ENCODE data around the gene BASP1.
A peak's percentile ranks its signal among the peaks of the same experiment; 100 is the strongest.
"Not testable (repeated sequence)": the region's sequence is repeated elsewhere in the genome, so short reads cannot be mapped to it uniquely, and the experiment has no call there.

BASP1 gene

DNA sequence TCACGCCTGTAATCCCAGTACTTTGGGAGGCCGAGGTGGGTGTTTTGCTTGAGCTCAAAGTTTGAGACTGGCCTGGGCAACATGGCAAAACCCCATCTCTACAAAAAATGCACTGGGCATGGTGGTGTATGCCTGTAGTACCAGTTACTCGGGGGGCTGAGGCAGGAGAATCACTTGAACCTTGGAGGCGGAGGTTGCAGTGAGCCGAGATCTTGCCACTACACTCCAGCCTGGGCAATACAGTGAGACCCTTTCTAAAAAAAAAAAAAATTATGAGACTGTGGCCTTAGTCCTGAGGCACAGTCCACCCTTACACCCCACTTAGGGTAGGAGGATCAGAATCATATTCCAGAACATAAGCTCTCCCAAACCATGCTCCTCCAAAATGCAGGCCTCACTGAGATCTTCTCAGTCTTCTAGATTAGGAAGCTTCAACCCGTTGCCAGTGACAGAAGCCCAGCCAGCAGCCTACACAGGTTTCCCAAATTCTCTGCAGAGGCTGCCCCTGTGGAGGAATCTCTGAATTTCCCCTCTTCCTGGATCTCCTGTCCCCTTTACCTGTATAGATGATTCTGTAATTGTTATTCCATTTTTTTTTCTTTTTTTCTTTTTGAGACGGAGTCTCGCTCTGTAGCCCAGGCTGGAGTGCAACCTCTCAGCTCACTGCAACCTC is 77.3 kb downstream of the BASP1 start:
- no peak for DNase-seq

- no peak for DNase-seq
These were observed 78.2 kb downstream of the BASP1 start for GRCh38 chr5:17295671-17296070.

GRCh38 chr5:17302106-17302505 is 84.7 kb downstream of the BASP1 start:
- DNase-seq = peak; percentile 30

DNA sequence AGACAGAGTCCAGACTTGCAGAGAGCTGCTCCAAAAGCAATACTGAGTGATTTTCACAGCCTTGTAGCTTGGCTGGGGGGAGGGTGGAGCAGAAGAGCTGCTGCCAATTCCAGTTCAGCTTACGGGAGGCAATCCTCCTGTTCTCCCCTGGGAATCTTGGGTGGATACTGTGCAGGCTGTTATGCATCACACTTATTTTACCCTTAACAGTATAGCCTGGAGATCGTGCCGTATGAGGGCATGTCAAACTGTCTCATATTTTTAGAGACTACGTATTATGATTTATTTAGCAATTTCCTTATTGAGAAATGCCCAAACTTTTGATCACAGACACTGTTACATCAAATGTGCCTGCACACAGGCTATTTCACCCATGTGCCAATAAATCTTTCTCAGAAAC is 85.2 kb downstream of the BASP1 start:
- no peak for DNase-seq

DNA sequence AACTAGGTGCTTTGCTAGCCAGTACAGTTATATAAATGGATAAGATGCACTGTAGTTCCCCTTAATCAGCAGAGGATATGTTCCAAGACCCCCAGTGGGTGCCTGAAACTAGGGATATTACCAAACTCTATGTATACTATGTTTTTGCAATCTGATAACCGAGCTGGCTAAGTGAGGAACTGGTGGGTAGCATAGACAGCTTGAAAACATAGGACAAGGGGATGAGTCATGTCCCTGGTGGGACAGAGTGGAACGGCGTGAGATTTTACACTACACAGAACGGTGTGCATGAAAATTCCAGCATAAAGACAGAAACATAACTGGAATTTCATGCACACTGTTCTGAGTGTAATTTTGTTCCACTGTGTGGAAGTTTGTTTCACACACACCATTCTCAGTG is 86.9 kb downstream of the BASP1 start:
- DNase-seq = peak; percentile 11

DNA sequence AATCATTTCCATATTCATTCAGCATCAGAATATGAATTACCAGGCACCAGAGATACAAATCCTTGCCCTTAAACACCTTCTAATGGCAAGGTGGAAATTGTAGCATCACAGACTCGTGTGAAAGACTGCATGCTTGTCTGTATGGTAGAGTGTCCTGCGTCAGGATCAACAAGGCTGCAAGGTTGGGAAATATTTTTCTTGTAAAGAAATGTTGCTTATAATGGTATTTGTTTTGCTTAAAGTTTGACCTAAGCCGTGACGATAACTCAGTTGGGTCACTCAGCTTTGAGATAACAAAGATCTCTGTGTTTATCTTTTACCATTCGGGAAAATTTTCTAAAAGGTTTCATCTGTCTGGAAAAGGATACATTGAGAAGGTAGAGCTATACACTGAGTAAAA is 87.6 kb downstream of the BASP1 start:
- no peak for DNase-seq

- peak; percentile 92 for DNase-seq
These were observed 88.7 kb downstream of the BASP1 start for GRCh38 chr5:17305964-17306725.

- DNase-seq = no peak
These were observed 89.3 kb downstream of the BASP1 start for GRCh38 chr5:17306726-17307091.

DNA sequence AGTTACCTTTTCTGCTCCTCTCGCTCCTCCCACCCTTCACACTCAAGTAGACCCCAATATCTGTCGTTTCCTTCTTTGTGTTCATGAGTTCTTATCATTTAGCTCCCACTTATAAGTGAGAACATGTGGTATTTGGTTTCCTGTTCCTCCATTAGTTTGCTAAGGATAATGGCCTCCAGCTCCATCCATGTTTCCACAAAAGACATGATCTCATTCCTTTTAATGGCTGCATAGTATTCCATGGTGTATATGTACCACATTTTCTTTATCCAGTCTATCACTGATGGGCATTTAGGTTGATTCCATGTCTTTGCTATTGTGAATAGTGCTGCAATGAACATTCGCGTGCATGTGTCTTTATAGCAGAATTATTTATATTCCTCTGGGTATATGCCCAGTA is 90.0 kb downstream of the BASP1 start:
- DNase-seq = not testable (repeated sequence)

DNA sequence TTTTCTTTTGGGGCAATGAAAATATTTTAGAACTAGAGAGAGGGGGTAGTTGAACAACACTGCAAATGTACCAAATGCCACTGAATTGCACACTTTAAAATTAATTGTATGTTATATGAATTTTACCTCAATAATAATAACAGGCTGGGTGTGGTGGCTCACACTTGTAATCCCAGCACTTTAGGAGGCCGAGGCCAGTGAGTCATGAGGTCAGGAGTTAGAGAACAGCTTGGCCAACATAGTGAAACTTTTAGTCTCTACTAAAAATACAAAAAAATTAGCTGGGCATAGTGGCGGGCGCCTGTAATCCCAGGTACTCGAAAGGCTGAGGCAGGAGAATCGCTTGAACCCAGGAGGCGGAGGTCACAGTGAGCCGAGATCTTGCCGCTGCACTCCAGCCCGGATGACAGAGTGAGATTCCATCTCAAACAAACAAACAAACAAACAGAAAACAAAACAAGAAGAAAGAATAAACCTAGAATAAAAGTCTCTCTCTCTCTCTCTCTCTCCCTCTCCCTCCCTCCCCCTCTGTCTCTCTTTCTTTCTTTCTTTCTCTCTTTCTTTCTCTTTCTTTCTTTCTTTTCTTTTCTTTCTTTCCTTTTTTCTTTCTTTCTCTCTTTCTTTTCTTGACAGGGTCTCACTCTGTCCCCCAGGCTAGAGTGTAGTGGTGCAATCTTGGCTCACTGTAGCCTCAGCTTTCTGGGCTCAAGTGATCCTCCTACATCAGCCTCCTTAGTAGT is 91.1 kb downstream of the BASP1 start:
- DNase-seq = peak; percentile 32

DNA sequence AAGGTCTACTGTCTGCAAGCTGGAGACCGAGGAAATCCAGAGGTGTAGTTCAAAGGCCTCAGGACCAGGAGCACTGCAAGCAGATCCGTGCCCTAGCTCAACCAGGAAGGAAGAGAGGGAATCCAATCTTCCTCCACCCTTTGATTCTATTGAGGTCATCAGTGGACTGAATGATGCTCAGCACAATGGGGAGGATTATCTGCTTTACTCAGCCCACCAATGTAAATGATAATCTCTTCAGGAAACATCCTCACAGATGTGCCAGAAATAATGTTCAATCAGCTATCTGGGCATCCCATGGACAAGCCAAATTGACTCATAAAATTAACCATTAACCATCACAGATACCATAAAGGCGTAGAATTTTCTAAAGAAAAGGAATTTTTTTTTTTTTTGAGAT is 92.0 kb downstream of the BASP1 start:
- DNase-seq = no peak

DNA sequence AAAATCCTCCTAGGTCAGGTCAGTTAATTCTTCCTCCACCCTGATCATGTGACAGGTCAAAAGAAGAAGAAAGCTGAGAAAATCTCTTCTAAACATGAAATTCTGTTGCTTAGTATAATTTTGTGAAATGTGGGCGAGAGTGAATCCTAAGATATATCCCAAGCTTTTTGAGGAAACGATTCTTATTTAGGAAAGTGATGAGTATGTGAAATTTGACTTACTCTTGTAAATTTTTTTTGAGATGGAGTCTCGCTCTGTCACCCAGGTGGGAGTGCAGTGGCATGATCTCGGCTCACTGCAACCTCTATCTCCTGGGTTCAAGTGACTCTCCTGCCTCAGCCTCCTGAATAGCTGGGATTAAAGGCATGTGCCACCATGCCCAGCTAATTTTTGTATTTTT is 93.1 kb downstream of the BASP1 start:
- DNase-seq = not testable (repeated sequence)

GRCh38 chr5:17311811-17312210 is 94.4 kb downstream of the BASP1 start:
- not testable (repeated sequence) for DNase-seq

DNA sequence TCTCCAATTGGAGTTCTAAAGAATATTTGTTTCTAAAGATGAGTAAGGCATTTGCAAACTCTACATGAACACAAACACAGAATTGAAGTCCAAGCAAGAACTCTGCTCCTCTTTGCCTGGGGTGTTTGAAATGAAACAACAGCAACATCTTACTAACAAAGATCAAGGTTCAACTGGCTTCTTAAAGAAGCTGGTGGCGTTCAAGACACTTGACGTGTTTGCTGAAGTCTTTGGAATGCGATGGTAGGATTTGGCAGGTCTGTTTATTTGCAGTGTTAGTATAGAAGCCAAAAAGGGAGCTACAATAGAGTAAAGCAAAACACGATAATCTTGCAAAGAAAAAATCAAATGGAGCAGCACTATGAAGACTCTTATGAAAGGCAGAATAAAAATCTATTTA is 94.9 kb downstream of the BASP1 start:
- DNase-seq = no peak

GRCh38 chr5:17314907-17315471 is 97.6 kb downstream of the BASP1 start:
- no peak for DNase-seq

DNA sequence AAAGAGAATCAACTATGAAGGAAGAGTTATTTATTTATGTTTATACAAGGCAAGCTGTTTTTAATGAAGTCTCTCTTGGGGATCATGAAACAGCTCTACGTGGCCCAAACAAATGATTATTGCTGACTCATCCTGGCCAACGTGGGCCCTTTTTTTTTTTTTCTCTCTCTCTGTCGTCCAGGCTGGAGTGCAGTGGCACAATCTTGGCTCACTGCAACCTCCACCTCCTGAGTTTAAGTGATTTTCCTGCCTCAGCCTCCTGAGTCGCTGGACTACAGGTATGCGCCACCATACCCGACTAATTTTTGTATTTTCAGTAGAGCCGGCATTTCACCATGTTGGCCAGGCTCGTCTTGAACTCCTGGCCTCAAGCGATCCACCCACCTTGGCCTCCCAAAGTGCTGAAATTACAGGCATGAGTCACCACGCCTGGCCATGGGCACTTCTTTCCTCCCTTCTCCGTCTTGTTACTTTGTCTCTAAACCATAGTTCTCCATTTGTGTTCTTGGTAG is 98.3 kb downstream of the BASP1 start:
- peak; percentile 68 for DNase-seq

- peak; percentile 31 for DNase-seq
These were observed 99.6 kb downstream of the BASP1 start for GRCh38 chr5:17316970-17317459.

- DNase-seq = no peak
These were observed 100.0 kb downstream of the BASP1 start for GRCh38 chr5:17317473-17317872.

GRCh38 chr5:17319095-17319494 is 101.7 kb downstream of the BASP1 start:
- not testable (repeated sequence) for DNase-seq

- no peak for DNase-seq
These were observed 108.6 kb downstream of the BASP1 start for GRCh38 chr5:17325770-17326599.
